ENCODE results near the gene C1orf174.

Gene C1orf174

GRCh38 chr1:3909615-3910014 is 9.5 kb upstream of the C1orf174 start:
- peak in 1 of 5 experiments; percentile 3 for DNase-seq

- peak in 1 of 5 experiments; percentile 5 for DNase-seq
Observed at GRCh38 chr1:3908886-3909517, 8.9 kb upstream of the C1orf174 start.

DNA sequence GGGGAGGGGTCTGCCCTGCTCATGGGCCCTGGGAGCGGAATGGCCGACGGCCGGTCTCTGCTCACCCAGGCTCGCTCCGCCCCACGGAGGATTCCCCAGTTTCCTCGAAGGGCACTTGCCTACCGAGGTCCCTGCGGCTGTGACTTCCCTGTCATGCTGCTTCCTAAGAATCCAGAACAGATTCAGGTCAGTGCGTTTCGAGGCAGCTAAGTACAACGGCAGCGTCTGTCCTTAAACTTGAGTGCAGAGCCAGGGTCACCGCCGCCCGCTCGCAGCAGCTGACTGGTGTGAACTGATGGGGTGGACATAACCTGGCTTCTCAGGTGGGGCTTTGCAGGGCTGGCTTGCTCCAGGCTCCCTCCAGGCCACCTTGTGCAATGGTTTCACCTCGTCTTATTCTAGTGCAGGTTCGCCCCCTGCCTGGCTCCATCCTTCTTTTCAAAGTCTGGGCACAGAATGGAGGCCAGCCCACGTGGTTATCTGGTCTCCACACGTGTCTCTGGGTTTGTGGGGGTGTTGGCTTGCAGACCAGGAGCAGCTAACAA is 7.6 kb upstream of the C1orf174 start:
- peak in 1 of 5 experiments; percentile 1 for DNase-seq

DNA sequence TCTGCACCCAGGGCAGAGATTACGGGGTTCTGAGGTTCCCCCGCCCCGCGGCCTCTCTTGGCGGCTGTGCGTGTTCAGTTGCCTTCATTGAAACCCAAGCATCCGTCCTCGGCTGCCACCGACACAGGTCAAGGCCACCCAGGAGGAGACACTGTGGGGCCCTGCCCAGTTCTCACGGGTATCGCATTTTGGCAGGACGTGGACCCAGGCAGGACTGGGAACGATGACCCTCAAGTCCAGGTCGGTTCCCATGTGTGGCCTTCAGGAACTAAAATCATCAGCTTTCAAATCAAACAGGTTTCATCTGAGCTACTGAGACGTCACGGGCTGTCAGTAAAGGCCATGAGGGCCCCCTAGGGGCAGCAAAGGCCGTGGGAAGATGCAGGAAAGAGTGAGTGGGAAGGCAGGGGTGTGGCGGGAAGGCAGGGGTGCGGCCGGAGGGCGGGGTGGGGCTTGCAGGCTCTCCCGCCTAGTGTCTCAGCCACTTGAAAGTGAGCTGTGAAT is 7.0 kb upstream of the C1orf174 start:
- peak in 1 of 5 experiments; percentile 6 for DNase-seq

- peak in 1 of 5 experiments; percentile 1 for DNase-seq
Observed at GRCh38 chr1:3906672-3907020, 6.6 kb upstream of the C1orf174 start.

- DNase-seq = peak in 1 of 5 experiments; percentile 0
Observed at GRCh38 chr1:3905953-3906671, 6.0 kb upstream of the C1orf174 start.

DNA sequence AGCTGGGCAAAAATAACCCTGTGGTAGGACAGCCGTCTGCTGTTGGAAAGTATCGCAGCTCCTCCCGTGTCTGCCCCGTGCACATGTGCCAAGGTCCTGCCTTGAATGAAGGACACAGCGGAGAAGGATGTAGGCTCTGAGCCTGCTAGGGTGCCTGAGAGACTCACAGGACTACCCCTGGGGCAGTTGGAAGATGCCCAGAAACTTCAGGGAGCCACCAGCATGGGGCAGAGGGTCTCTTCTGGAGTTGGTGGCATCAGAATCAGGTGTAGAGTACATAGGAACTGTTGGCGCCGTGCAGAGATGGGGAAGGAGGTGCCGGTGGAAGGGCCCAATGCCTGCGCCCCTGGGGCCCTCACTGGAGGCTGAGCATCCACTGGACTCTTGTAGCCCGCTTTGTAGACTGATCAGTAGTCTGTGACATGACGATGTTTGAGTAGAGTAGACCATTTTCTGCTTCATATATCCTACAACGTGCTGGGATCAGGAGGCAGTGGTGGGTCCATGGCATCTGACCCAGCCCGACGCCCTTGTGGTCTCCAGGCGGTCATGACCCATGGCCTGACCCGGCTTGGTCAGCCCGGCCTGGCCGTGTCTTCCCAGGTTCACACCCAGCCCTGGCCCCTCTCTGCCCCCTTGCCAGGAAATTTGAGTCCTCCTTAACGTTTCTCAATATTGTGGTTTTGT is 5.3 kb upstream of the C1orf174 start:
- DNase-seq = peak in 1 of 5 experiments; percentile 6

DNA sequence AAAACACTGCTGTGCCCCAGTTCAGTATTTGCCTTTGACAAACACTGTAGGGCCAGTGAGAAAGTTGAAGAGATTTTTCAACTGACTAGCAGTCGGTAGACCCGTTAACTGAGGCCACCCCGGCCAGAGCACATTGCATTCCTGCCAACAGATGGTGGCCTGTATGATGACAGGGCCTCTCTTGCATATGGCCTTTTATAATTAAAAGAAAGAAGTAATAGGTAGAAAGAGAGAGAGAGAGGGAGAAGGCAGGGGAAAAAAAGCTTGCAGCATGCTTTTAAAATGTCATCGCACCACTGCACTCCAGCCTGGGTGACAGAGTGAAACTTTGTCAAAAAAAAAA is 4.7 kb upstream of the C1orf174 start:
- peak in 1 of 5 experiments; percentile 4 for DNase-seq

DNA sequence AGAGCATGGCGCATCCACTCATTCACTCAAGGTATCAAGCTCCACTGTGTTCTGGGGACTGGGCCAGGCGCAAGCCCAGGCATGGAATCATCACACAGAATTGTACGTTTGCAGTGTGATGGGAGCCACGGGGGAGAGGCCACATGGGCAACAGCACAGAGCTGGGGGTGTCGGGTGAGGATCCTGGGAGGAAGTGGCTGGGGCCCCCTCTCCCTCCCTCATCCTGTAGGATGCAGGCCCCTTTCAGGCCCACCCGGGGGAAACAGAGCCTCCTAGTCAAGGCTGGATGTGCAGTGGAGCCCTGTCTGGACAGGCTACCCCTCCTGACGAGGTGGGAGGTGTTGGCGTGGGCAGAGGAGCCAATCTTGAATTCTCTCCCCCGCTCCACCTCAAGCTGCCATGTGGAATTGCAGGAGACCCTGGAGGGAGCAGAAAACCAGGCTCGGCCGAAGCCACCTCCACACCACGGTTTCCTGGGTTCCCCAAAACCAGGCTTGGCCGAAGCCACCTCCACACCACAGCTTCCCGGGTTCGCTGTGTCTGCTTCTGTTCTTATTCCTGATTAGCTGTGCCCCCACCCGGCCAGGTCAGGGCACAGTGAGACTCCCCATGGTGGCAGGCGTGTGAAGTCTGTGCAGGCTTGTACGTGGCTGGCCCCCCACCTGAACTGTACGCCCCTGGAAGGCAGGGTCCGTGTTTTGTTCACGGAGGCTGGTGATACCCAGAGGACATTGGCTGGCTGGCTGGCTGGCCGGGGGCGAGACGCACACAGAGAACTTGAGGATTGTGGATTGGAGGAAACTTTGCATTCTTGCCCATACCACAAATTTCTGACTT is 4.2 kb upstream of the C1orf174 start:
- peak in 1 of 5 experiments; percentile 2 for DNase-seq

- DNase-seq = peak in 2 of 5 experiments; percentile 1 to 81
Observed at GRCh38 chr1:3903141-3904005, 3.3 kb upstream of the C1orf174 start.

- peak in 2 of 5 experiments; percentile 1 to 68 for DNase-seq
Observed at GRCh38 chr1:3902571-3903091, 2.6 kb upstream of the C1orf174 start.

DNA sequence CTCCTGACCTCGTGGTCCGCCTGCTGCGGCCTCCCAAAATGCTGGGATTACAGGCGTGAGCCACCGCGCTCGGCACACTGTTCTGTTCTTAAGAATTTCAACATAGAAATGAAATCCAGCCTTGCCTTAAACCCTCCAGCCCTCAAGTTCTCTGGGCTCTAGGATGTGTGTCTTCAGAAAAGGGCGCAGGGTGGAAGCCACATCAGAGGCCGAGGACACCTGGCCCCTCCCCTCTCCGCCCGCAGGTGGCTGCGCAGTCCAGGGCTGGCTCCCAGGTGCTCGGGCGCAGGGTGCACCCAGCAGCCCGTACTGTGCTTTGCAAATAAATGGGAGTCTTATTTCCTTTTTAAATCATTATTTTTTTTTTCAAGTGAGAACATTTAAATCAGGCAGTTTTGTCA is 2.0 kb upstream of the C1orf174 start:
- DNase-seq = peak in 2 of 5 experiments; percentile 6 to 47

DNA sequence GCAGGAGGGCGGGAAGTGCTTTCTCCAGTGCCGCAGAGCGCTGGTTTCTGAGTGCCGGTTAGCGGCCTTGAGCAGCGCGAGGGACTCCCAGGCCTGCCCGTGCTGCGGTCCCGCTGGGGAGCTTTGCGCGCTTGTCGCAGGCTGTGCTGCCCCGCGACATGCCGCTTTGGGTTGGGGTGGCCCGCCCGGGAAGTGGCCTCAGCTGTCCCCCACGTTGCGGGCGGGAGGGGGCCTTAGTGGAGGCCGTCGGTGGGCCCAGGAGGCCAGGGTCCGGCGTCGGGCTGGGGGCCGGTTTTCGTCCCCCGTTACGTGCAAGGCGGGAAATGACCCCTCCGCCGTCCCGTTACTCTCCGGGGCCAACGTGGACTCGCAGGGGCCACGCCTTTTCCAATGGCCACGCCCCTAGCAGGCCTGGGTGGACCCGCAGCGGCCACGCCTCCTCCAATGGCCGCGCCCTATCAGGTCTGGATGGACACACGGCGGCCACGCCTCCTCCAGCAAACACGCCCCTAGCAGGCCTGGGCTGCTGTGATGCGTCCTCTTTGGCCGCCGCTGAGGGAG is 977 bp upstream of the C1orf174 start:
- peak; percentile 61 to 92 (median 80) for DNase-seq

DNA sequence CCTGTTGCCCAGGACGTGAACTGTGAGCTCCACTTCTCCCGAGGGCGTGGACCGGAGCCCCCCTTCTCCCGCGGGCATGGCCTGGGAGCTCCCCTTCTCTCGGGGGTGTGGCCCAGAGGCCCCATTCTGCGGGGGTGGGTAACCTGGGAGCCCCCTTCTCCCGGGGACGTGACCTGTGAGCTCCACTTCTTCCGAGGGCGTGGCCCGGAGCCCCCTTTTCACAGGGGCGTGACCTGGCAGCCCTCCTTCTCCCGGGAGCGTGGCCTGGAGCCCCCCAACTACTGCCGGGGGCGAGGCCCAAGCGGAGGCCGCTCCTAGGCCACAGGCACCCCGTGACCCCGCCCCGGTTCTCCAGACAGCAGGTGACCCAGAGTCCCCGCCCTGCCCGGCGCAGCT is 320 bp downstream of the C1orf174 start:
- peak in 1 of 5 experiments; percentile 26 for DNase-seq

- DNase-seq = no peak
Observed at GRCh38 chr1:3898994-3899753, 898 bp downstream of the C1orf174 start.

DNA sequence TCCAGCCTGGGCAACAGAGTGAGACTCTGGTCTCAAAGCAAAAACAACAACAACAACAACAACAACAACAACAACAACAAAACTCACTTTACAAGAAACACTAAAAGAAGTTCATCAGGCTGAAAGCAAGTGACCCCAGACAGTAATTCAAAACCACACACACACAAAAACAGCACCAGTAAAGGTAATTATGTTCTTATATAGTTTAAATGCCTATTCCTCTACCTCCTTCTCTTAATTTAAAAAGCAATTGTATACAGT is 1.7 kb downstream of the C1orf174 start:
- DNase-seq = no peak

GRCh38 chr1:3896396-3897000 is 3.6 kb downstream of the C1orf174 start:
- no peak for DNase-seq

- DNase-seq = no peak
Observed at GRCh38 chr1:3895951-3896325, 4.1 kb downstream of the C1orf174 start.

- DNase-seq = no peak
Observed at GRCh38 chr1:3895279-3895950, 4.7 kb downstream of the C1orf174 start.

Data from T-helper 2 cell (primary cell).